Liver (tissue), 3 donors: ENCODE results near the gene RAB6A.

Experiments used
- ATF3 ChIP-seq: IDR thresholded peaks from 2 replicates; pipeline ENCODE4 v1.6.1; 2016; ENCODE audit warnings: antibody characterized with exemption
- CTCF ChIP-seq: fragments of 150-350 bp; IDR thresholded peaks from 2 replicates; pipeline ENCODE4 v1.5.1; 2017; ENCODE audit warnings: improper control_type of control experiment, low read depth, low read length; ENCODE audit not compliant: missing input control
- EGR1 ChIP-seq, 2 donors: IDR thresholded peaks; 2 replicates each; pipeline ENCODE4 v1.6.1; 2016 to 2018; ENCODE audit warnings: antibody characterized with exemption in 2 of 2, low read depth in 2 of 2
- FOXA1 ChIP-seq: IDR thresholded peaks from 2 replicates; pipeline ENCODE4 v1.6.1; 2016; ENCODE audit warnings: antibody characterized with exemption
- GABPA ChIP-seq, 2 donors: IDR thresholded peaks in 1 of 2; conservative IDR thresholded peaks in 1 of 2; 2 replicates each; pipeline ENCODE4 v1.6.1; 2016; ENCODE audit warnings: antibody characterized with exemption in 2 of 2, mild to moderate bottlenecking in 1 of 2, moderate library complexity in 1 of 2
- JUND ChIP-seq, 2 donors: IDR thresholded peaks; 2 replicates each; pipeline ENCODE4 v1.6.1; 2016; ENCODE audit warnings: antibody characterized with exemption in 2 of 2
- MAX ChIP-seq: IDR thresholded peaks from 2 replicates; pipeline ENCODE4 v1.6.1; 2016; ENCODE audit warnings: antibody characterized with exemption
- RAD21 ChIP-seq, 2 donors: IDR thresholded peaks; 2 replicates each; pipeline ENCODE4 v1.6.1; 2016; ENCODE audit warnings: antibody characterized with exemption in 2 of 2, mild to moderate bottlenecking in 2 of 2
- REST ChIP-seq: IDR thresholded peaks from 2 replicates; pipeline ENCODE4 v1.6.1; 2016; ENCODE audit warnings: antibody characterized with exemption, mild to moderate bottlenecking
- SP1 ChIP-seq: IDR thresholded peaks from 2 replicates; pipeline ENCODE4 v1.6.1; 2018; ENCODE audit warnings: antibody characterized with exemption, mild to moderate bottlenecking
- TAF1 ChIP-seq: conservative IDR thresholded peaks from 2 replicates; pipeline ENCODE4 v1.6.1; 2016; ENCODE audit warnings: antibody characterized with exemption, mild to moderate bottlenecking
- YY1 ChIP-seq: IDR thresholded peaks from 2 replicates; pipeline ENCODE4 v1.6.1; 2016; ENCODE audit warnings: antibody characterized with exemption, mild to moderate bottlenecking
- ZBTB33 ChIP-seq: IDR thresholded peaks from 2 replicates; pipeline ENCODE4 v1.6.1; 2016; ENCODE audit warnings: antibody characterized with exemption
- donor health status: healthy.
- donor health status: healthy.

GRCh38 chr11:73750228-73750627, 10.6 kb downstream of the RAB6A start:
- no peak for TF ChIP-seq CTCF
- no peak for TF ChIP-seq REST
- TF ChIP-seq GABPA (IDR thresholded peaks at IDR 0.05 in 1 of 2, conservative IDR thresholded peaks at IDR 0.05 in 1 of 2), result no peak
- no peak for TF ChIP-seq SP1
- no peak for TF ChIP-seq FOXA1
- no peak for TF ChIP-seq ATF3
- no peak for TF ChIP-seq RAD21 (IDR thresholded peaks at IDR 0.05)
- TF ChIP-seq EGR1 (IDR thresholded peaks at IDR 0.05; ENCODE audit: low read depth in 2 of 2), result no peak
- no peak for TF ChIP-seq ZBTB33
- no peak for TF ChIP-seq MAX
- TF ChIP-seq YY1, result no peak
- no peak for TF ChIP-seq JUND (IDR thresholded peaks at IDR 0.05)
- no peak for TF ChIP-seq TAF1
